HepG2 (cell line): ENCODE measurements around the gene ASCC3. TPM values are rescaled to one million over a fixed set of nuclear protein-coding genes. Genes with fewer than 3 reads are reported as not detected.

Experiments used
- BCL3 ChIP-seq: sonication (generic); formaldehyde crosslinking; IDR thresholded peaks from 2 replicates; pipeline ENCODE4 v1.5.1; 2020; ENCODE audit warnings: mild to moderate bottlenecking, missing genetic modification reagents, moderate library complexity
- DR1 ChIP-seq: sonication (generic); formaldehyde crosslinking; IDR thresholded peaks from 2 replicates; pipeline ENCODE4 v1.8.0; 2021; ENCODE audit warnings: mild to moderate bottlenecking, missing genetic modification reagents, inconsistent platforms
- FOXC1 ChIP-seq: sonication (generic); formaldehyde crosslinking; IDR thresholded peaks from 2 replicates; pipeline ENCODE4 v1.8.0; 2022; ENCODE audit warnings: mild to moderate bottlenecking, missing genetic modification reagents, borderline replicate concordance
- HNRNPLL ChIP-seq: fragments of 200-400 bp; formaldehyde crosslinking; IDR thresholded peaks from 2 replicates; pipeline ENCODE4 v1.6.1; 2017; ENCODE audit warnings: mild to moderate bottlenecking, low read depth, low read length; ENCODE audit not compliant: poor library complexity, severe bottlenecking
- KLF12 ChIP-seq: sonication (generic); formaldehyde crosslinking; IDR thresholded peaks from 2 replicates; pipeline ENCODE4 v1.4.0; 2020; ENCODE audit warnings: missing genetic modification reagents, borderline replicate concordance
- LCORL ChIP-seq, 2 experiments: fragments of 450-650 bp in 1 of 2; sonication (generic) in 1 of 2; formaldehyde crosslinking in 1 of 2; IDR thresholded peaks; 2 replicates each; pipeline versions ENCODE4 v1.5.0 to v1.6.1; 2017 to 2020; ENCODE audit warnings: antibody characterized with exemption in 1 of 2, missing genetic modification reagents in 1 of 2
- SIN3A ChIP-seq: IDR thresholded peaks from 2 replicates; pipeline ENCODE4 v1.6.1; 2011; ENCODE audit warnings: low read depth, mild to moderate bottlenecking, control low read depth, low read length, borderline replicate concordance
- ZEB1 ChIP-seq: IDR thresholded peaks from 2 replicates; pipeline ENCODE4 v1.6.1; 2012; ENCODE audit warnings: mild to moderate bottlenecking, low read depth, inconsistent platforms; ENCODE audit not compliant: insufficient replicate concordance
- ZFX ChIP-seq: sonication (generic); formaldehyde crosslinking; IDR thresholded peaks from 2 replicates; pipeline ENCODE4 v1.4.0; 2020; ENCODE audit warnings: mild to moderate bottlenecking, low read depth, missing genetic modification reagents, moderate library complexity
- ZFY ChIP-seq: sonication (generic); formaldehyde crosslinking; IDR thresholded peaks from 2 replicates; pipeline ENCODE4 v1.4.0; 2020; ENCODE audit warnings: missing genetic modification reagents
- ZMYM4 ChIP-seq: sonication (generic); formaldehyde crosslinking; IDR thresholded peaks from 2 replicates; pipeline ENCODE4 v1.8.1; 2023; ENCODE audit warnings: mild to moderate bottlenecking, missing genetic modification reagents
- ZNF10 ChIP-seq: sonication (generic); formaldehyde crosslinking; IDR thresholded peaks from 2 replicates; pipeline ENCODE4 v1.4.0; 2020; ENCODE audit warnings: mild to moderate bottlenecking, low read depth, missing genetic modification reagents, borderline replicate concordance
- ZNF350 ChIP-seq: sonication (generic); formaldehyde crosslinking; IDR thresholded peaks from 2 replicates; pipeline ENCODE4 v1.4.0; 2020; ENCODE audit warnings: mild to moderate bottlenecking, low read depth, missing genetic modification reagents, borderline replicate concordance
- ZNF609 ChIP-seq: sonication (generic); formaldehyde crosslinking; IDR thresholded peaks from 2 replicates; pipeline ENCODE4 v1.4.0; 2020; ENCODE audit warnings: mild to moderate bottlenecking, missing genetic modification reagents, borderline replicate concordance
- ZNF7 ChIP-seq: IDR thresholded peaks from 2 replicates; pipeline ENCODE4 v1.6.1; 2016; ENCODE audit warnings: missing biosample characterization, missing genetic modification reagents
- ZNF781 ChIP-seq: sonication (generic); formaldehyde crosslinking; IDR thresholded peaks from 2 replicates; pipeline ENCODE4 v1.5.1; 2020; ENCODE audit warnings: borderline replicate concordance, mild to moderate bottlenecking, missing genetic modification reagents; ENCODE audit errors: not compliant biosample characterization
- ZUFSP ChIP-seq: sonication (generic); formaldehyde crosslinking; IDR thresholded peaks from 2 replicates; pipeline ENCODE4 v1.9.0; 2021; ENCODE audit warnings: missing genetic modification reagents, mild to moderate bottlenecking, borderline replicate concordance
- polyA plus RNA-seq, 8 experiments: library from polyadenylated mRNA; depleted of rRNA in 3 of 8; stranded (reverse) in 7 of 8; unstranded in 1 of 8; fragments of >200 nt; fragmentation: Illumina TruSeq in 4 of 8; extraction: Trizol in 4 of 8; gene quantifications; 2 replicates each; pipeline versions ENCODE4 v1.2.1 to v1.2.3, GENCODE V29; 2011 to 2016; ENCODE audit warnings: low read depth in 4 of 8, missing spikeins in 1 of 8, mixed read lengths in 1 of 8; ENCODE audit not compliant: insufficient read depth in 1 of 8
- total RNA-seq, 5 experiments: library from RNA; depleted of rRNA; stranded (reverse); fragments of >200 nt; fragmentation: Illumina TruSeq; extraction: Trizol; gene quantifications; 2 replicates each; pipeline ENCODE4 v1.2.3, GENCODE V29; 2016; ENCODE audit warnings: low read depth in 1 of 5

Gene ASCC3
- total and polyA plus RNA-seq, 2 of the 13 experiments (the other 11 are each of a cell fraction or from before 2014, with no cell fraction given), result 23.1 to 55.7 TPM

- peak; percentile 82; the same call in 1 of the 2 replicates for TF ChIP-seq BCL3 (CRISPR knock-in tag)
- no peak for TF ChIP-seq ZNF609 (CRISPR knock-in tag)
- peak; percentile 74 for TF ChIP-seq ZMYM4 (CRISPR knock-in tag)
- no peak for TF ChIP-seq LCORL (IDR thresholded peaks at IDR 0.05)
- 0 out of 2 replicates have a peak, but pooled peaks have one; percentile 26 for TF ChIP-seq LCORL (CRISPR knock-in tag; IDR thresholded peaks at IDR 0.05)
- no peak for TF ChIP-seq HNRNPLL
- TF ChIP-seq SIN3A, result no peak
- TF ChIP-seq DR1 (CRISPR knock-in tag), result no peak
- peak; percentile 42; the same call in 1 of the 2 replicates for TF ChIP-seq ZFY (CRISPR knock-in tag)
- no peak for TF ChIP-seq ZEB1
- peak; percentile 59; the same call in 1 of the 2 replicates for TF ChIP-seq KLF12 (CRISPR knock-in tag)
- peak; percentile 51 for TF ChIP-seq ZFX (CRISPR knock-in tag)
- no peak for TF ChIP-seq ZNF10
- TF ChIP-seq ZNF7 (CRISPR knock-in tag), result no peak
- TF ChIP-seq ZUFSP (CRISPR knock-in tag), result no peak
- TF ChIP-seq FOXC1 (CRISPR knock-in tag), result no peak
- no peak for TF ChIP-seq ZNF781 (CRISPR knock-in tag)
- TF ChIP-seq ZNF350, result 0 out of 2 replicates have a peak, but pooled peaks have one; percentile 34
Measured at GRCh38 chr6:100913400-100914276, 32.5 kb upstream of the ASCC3 start (continued).
